ENCODE results near the gene OR51V1.
"Not testable (repeated sequence)": the region's sequence is repeated elsewhere in the genome, so short reads cannot be mapped to it uniquely, and the experiment has no call there.

The OR51V1 gene, protein sequence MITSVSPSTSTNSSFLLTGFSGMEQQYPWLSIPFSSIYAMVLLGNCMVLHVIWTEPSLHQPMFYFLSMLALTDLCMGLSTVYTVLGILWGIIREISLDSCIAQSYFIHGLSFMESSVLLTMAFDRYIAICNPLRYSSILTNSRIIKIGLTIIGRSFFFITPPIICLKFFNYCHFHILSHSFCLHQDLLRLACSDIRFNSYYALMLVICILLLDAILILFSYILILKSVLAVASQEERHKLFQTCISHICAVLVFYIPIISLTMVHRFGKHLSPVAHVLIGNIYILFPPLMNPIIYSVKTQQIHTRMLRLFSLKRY

DNA sequence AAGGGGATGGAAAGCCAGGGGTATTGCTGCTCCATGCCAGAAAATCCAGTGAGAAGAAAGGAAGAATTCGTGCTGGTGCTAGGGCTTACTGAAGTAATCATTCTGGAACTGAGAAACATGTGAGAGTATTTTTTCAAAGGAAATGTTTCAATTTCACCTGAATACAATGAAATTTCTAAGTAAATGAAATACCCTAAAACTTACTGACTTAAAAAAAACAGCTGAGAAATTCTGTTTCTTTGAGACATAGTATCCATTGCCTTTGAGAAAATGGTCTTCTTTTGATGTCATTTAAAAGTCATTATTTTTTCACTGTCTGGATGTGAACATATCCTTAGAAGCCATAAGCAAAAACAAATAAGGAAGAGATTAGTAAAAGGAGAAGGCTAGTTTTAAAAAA, at the start of gene OR51V1:
Gene OR51V1, minus strand, starts transcription at position 101 of the 400 bp plus-strand sequence. Its CDS starts 0 bp downstream, at position 101.
- DNase-seq (ENCODE audit: low read depth): no peak

DNA sequence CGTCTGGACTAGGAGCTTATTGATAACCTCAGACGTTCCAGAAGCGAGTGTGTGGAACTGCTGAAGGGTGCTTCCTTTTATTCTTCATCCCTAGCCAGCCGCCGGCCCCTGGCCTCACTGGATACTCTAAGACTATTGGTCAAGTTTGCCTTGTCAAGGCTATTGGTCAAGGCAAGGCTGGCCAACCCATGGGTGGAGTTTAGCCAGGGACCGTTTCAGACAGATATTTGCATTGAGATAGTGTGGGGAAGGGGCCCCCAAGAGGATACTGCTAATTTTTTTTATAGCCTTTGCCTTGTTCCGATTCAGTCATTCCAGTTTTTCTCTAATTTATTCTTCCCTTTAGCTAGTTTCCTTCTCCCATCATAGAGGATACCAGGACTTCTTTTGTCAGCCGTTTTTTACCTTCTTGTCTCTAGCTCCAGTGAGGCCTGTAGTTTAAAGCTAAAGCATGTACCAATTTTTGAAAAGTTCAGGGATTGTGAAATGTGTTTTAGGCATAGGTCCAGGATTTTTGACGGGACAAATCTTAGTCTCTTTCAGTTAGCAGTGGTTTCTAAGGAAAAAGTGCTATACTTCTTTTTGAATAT, 49.4 kb upstream of the OR51V1 start, which contains the start of gene HBG1:
Gene HBG1, minus strand, starts transcription at position 51 of the 590 bp plus-strand sequence. CDS start 53 bp downstream, outside the sequence.
- not testable (repeated sequence) for DNase-seq (ENCODE audit: low read depth)

DNA sequence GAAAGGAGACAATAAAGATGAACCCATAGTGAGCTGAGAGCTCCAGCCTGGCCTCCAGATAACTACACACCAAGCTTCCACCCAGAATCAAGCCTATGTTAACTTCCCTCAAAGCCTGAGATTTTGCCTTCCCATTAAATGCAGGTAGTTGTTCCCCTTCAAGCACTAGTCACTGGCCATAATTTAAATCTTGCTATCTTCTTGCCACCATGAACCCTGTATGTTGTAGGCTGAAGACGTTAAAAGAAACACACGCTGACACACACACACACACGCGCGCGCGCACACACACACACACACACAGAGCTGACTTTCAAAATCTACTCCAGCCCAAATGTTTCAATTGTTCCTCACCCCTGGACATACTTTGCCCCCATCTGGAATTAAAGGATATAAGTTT, 48.0 kb upstream of the OR51V1 start:
- DNase-seq (ENCODE audit: low read depth): not testable (repeated sequence)

DNA sequence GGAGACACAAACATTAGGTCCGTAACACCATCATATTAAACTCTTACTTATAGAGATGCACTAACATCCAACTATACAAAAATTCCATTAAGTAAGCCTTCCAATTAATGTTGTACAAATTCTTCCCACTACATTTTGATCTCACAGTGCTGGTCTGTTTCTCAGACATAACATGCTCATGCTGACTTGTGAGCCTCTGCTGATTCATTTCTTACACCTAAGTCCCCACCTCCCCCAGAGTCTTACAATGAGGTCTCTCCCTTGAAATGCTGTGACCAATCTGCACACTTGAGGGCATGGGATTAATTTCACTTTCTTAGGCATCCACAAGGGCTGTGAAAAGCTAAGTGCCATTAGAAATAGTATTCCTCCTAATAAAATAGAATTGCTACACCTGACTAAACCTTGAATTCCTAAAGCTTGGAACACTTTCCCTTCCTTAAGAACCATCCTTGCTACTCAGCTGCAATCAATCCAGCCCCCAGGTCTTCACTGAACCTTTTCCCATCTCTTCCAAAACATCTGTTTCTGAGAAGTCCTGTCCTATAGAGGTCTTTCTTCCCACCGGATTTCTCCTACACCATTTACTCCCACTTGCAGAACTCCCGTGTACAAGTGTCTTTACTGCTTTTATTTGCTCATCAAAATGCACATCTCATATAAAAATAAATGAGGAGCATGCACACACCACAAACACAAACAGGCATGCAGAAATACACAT, 47.1 kb upstream of the OR51V1 start:
- DNase-seq (ENCODE audit: low read depth): no peak

DNA sequence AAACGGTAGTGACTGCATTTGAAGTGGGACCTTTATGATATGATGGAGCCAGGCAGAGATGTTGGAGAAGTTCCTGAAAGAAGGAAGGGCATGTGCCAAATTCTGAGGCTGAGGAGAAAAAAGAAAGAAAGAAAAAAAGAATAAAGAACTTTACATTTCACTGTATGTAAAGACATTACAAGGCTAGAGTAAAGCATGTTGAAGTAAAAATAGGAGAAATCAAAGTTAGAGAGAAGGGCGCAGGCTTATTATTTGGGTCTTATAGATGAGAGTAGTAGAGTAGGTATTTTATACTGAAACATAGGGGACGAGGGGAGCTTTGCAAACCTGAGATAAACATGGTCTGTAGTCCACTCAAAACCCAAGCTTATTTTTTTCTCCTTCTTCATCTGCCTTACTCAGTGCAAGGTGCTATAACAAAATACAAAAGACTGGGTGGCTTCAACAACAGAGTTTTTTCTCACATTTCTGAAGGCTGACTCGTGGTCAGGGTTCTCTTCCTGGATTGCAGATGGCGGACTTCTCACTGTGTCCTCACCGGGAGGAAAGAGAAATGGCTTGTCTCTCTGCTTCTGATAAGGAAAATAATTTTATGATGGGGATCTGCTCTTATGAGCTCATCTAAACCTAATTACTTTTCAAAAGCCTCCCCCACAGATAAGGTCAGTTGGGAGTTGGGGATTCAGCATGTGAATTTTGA, 46.4 kb upstream of the OR51V1 start:
- no peak for DNase-seq (ENCODE audit: low read depth)

DNA sequence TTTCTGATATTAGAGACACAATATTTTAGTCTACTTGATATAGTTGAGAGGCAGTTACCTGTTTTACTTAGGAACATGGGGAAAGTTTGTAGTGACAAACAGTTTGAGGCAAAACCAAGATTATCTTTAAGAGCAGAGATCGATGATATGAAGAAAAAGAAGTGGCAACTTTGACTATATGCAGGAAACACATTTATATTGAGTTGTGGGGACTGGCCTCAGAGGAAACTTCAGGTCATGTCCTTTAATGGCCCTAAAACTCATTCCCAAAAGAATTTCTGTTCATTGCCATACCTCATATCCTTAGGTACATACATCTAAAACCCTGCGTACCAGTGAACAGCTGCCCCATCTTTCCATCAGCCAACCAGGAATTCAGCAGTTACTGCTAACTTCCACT, 44.7 kb upstream of the OR51V1 start:
- no peak for DNase-seq (ENCODE audit: low read depth)

DNA sequence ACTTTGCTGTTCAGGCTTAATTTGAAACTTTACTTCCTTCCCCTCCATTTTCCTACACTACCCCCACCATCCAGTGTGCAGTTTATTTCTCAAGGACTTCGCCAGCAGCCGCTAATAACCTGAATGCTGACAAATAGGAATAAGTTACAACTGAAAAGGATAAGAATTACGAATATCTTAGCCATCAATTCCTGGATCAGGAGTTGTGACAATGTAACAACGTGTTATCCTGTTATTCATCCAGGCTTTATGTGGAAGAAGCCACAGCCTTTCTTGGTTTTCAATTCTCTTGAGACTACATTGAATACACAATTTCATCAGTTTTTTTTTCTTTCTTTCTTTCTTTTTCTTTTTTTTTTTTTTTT, 43.3 kb upstream of the OR51V1 start:
- no peak for DNase-seq (ENCODE audit: low read depth)

DNA sequence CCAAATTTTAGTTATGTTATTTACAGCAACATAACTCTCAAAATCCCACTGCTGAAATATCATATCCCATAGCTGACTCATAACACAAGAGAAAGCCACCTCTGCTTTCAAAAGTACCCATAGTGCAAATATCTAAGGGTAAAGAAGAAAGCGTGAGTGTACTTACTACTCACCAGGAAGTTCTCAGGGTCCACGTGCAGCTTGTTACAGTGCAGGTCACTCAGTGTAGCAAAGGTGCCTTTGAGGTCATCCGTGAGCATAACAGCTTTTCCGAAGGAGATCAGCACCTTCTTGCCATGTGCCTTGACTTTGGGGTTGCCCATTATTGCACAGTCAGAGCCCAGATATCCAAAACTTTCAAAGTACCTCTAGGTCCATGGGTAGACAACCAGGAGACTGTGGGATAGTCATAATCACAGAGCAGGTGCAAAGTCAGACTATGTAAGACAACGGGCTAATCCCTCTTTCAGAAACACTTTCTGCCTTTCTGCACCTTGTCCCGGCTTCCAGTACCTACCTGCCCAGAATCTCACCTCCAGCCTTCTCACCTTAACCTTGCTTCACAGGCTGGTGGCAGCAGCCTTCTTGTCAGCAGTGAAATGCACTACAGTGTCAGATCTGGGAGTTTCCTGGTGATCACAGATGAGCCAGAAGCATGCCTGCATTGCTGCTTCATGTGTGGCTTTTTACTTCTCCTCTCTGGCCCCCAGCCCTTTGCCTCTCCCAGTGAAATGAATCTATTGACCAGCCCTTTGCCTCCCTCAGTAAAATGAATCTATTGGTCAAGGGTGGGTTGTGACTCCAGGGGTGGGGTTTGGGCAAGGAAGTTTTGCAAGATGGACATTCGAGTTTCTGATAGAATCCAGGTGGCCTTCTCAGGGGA, 42.7 kb upstream of the OR51V1 start:
- DNase-seq (ENCODE audit: low read depth): no peak

DNA sequence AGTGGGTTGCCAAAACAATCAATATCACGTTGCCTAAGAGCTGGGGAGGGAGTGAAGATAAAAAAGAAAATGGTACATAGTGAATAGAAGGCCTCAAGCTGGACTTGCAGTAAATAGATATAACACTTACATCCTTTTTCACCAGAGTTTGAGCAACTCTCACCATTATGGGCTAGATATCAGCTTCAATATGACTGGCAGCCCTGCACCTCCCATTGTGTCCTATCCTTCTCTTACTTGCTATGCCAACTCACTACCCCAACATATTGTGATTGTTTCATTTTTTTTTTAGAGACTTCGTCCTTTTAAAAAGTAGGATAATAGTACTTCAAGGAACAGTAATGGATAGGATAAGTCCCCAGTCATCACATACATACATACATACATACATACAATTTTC, 41.7 kb upstream of the OR51V1 start:
- no peak for DNase-seq (ENCODE audit: low read depth)

DNA sequence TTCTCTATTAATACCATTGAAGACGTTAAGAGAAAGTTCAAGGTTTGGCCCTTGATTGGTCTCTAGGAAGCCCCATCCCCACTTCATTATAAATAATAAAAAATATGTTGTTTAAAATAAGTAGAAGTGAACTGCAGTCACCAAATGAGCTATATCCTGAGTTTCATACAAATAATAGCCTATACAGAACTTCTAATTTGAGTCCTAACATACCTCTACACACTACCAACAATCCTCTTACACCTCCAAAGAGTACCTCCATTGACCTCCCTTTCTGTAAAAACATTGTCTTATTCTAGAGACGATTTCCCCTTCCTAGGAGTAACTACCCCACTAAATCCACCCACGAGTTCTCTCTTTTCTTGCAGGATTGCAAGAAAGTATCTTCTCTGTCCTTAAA, 41.0 kb upstream of the OR51V1 start:
- no peak for DNase-seq (ENCODE audit: low read depth)

DNA sequence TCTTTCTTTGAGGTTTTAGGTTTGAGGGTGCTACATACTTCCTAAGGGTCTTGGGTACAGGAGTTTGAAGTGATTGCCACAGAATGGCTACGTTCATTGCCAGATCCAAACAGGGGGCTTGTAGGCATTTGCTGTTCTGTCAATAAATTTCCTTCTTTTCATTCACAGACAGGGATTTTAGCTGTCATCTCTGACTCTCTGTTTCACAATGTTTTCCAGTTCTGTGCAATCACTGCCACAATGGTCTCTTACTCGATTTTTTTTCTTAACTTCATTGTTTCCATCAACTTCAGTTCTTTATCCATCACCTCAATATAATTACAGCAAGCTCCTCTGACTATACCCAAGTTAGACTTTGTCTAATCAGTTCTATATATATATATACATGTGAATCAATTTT, 40.0 kb upstream of the OR51V1 start:
- no peak for DNase-seq (ENCODE audit: low read depth)

DNA sequence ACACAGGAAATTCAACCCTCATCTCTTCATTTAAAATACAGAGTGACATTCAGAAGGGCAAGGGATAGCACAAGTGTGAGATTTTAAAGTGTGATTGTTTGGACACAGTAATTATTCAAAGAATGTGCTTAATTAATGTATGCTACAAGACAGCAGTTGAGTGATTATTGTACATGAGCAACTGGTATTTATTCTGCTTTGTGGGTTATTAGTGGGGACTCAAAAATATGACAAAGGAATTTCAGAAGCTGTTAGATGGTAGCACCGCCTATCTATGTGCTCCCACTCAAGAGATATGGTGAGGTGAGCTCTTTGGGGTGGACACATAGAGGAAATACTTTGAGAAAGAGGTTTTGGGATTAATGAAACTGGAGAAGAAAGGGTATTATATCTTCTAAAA, 39.6 kb upstream of the OR51V1 start:
- DNase-seq (ENCODE audit: low read depth): no peak

DNA sequence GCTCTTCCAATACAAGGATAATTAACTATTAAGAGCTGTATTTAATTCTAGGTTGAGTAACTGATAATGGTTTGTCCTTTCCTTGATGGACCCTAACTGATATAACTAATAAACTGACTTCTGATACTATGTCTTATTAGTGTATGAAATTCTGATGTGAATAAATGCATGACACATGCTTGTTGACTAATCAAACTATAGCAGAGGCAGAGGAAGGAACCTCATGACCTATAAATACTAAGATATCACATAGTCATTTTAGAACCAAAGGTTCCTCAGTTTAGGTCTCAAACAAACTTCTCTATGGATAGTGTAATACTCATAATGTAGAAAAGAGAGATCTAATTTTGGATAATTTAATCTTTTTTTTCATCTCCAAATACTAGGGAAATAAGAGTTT, 38.6 kb upstream of the OR51V1 start:
- no peak for DNase-seq (ENCODE audit: low read depth)

DNA sequence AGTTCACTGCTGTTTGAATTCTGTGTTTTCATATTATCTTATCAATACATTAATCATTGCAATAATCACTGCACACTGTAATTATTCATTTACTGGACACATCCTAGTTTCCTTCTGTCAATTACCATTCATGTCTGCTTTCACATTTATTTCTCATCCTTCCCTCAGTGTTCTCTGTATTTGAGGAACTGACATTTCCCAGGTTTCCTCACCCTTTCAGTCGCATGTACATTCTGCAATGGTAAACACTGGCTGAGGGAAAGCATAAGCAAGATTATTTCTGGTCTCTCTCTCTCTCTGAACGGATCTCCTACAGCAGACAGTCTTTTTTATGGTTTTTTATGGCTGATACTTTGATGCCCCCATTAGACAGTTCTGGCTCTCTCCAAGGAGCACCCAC, 38.0 kb upstream of the OR51V1 start:
- DNase-seq (ENCODE audit: low read depth): no peak

DNA sequence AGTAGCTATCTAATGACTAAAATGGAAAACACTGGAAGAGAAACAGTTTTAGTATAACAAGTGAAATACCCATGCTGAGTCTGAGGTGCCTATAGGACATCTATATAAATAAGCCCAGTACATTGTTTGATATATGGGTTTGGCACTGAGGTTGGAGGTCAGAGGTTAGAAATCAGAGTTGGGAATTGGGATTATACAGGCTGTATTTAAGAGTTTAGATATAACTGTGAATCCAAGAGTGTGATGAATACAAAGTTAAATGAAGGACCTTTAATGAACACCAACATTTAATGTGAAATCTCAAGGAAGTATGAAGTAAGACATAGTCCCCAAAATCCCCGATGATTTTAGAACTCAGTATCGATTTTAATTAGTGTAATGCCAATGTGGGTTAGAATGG, 36.9 kb upstream of the OR51V1 start:
- DNase-seq (ENCODE audit: low read depth): no peak

DNA sequence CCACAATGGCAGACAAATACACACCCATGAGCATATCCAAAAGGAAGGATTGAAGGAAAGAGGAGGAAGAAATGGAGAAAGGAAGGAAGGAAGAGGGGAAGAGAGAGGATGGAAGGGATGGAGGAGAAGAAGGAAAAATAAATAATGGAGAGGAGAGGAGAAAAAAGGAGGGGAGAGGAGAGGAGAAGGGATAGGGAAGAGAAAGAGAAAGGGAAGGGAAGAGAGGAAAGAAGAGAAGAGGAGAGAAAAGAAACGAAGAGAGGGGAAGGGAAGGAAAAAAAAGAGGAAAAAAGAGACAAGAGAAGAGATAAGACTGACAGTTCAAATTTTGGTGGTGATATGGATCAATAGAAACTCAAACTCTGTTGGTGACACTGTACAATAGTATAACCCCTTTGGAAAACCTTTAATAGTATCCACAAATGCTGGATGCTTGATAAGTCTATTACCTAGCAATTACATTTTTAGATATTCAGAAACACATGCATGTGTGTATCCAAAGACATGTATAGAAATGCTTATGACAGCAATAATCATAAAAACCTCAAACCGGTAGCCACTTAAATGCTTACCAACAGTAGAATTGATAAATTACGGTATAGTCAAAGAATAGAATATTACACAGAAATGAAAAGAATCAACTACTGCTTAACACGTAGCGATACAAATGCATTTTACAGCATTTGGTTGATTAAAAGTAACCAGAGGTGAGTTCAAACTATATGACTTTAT, 35.0 kb upstream of the OR51V1 start:
- DNase-seq (ENCODE audit: low read depth): no peak

DNA sequence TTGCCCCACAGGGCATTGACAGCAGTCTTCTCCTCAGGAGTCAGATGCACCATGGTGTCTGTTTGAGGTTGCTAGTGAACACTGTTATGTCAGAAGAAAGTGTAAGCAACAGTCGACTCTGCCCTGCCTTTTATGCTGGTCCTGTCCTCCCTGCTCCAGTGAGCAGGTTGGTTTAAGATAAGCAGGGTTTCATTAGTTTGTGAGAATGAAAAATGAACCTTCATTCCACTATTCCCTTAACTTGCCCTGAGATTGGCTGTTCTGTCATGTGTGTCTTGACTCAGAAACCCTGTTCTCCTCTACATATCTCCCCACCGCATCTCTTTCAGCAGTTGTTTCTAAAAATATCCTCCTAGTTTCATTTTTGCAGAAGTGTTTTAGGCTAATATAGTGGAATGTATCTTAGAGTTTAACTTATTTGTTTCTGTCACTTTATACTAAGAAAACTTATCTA, 33.9 kb upstream of the OR51V1 start, which contains the start of gene HBD:
Gene HBD, minus strand, starts transcription at position 103 of the 454 bp plus-strand sequence. Its CDS starts 50 bp downstream, at position 53.
- no peak for DNase-seq (ENCODE audit: low read depth)

DNA sequence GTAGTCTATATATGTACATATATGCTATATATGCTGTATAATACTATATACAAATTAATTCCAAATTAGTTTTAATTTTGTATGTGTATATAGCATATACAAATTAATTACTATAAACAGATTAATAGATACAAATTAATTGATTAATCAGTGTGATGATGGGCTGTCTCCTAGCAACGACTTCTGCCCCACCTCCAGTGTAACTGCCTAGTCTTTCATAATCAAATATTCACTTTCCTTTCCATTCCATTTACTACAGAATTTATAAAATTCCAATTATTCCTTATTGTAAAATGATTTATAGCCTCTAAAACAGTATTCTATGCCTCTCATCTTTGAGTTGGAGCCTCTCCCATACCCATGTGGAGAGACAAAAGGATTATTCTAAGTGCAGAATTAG, 32.8 kb upstream of the OR51V1 start:
- no peak for DNase-seq (ENCODE audit: low read depth)

DNA sequence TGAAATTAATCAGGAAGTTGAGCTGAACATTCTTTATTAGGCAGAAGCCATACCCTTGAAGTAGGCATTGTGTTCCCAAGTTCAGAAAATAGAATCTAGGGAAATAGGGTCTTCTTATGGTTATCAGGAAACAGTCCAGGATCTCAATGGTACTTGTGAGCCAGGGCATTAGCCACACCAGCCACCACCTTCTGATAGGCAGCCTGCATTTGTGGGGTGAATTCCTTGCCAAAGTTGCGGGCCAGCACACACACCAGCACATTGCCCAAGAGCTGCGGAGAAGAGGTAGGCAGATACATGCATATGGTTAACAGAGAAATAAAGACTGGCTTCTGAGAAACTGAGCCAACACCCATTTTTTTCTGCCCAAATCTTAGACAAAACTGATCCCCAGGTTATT, 32.3 kb upstream of the OR51V1 start:
- DNase-seq (ENCODE audit: low read depth): no peak

DNA sequence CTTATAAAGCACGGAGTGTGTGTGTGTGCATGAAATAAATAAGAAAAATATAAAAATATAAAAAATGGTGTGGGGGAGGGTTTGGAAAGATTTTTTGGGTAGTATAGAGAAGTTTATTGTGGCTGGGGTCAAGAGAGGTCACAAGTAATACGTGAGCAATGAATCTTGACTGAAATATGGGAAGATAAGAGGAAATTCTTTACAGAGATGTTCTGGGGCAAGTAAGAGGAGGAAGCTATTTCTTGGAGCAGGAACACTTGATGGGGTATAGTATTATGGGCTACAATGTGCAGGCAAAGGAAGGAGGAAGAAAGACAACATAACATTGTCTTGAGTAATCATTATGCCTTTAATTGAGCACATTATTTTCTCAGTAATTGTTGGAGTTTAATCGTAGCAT, 31.7 kb upstream of the OR51V1 start:
- DNase-seq (ENCODE audit: low read depth): no peak

DNA sequence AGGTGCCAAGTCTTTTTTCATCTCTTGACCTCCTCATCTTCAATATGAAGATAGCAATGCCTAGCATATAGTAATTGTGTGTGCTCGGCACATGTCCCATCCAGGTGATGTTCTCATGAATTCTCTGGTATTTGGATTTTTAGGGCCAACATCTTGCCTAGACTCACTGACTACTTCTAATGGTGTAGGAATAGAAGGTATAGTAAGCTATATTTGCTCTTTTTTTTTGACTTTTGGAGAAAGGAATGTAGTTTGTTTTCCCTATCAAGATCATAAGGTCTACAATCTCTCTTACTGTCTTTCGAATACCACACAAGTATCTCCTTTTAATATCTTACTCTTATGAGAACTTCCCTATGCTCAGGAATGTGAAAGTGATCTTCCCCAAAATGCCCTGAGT, 30.6 kb upstream of the OR51V1 start:
- no peak for DNase-seq (ENCODE audit: low read depth)
